Heart left ventricle (tissue), 16 donors: Measurements from ENCODE around the gene KCNE2. TPM values are rescaled to one million over a fixed set of nuclear protein-coding genes. Genes with fewer than 3 reads are reported as not detected.
"Not testable (repeated sequence)": the region's sequence is repeated elsewhere in the genome, so short reads cannot be mapped to it uniquely, and the experiment has no call there.

Experiments
- ATAC-seq, 4 donors: fragments of 200-7000 bp; cut with Tn5 transposase; one replicate each; pipeline ENCODE4 v1.9.1; 2020 to 2022; ENCODE audit warnings: moderate library complexity in 4 of 4, mild to moderate bottlenecking in 3 of 4, moderate number of reproducible peaks in 1 of 4
- DNase-seq, 5 donors: peaks; one replicate each; pipeline ENCODE4 v3.0.0-alpha.2; 2020
- H3K27ac ChIP-seq, 12 donors: fragments of 200-600 bp; sonication (generic) in 4 of 12; one replicate each; pipeline versions ENCODE4 v1.5.0 to v1.8.0; 2016 to 2022; ENCODE audit warnings: mild to moderate bottlenecking in 2 of 12
- H3K27me3 ChIP-seq, 9 donors: fragments of 200-600 bp; sonication (generic) in 2 of 9; one replicate each; pipeline versions ENCODE4 v1.5.1 to v1.8.0; 2016 to 2022; ENCODE audit warnings: mild to moderate bottlenecking in 3 of 9
- H3K36me3 ChIP-seq, 9 donors: fragments of 200-600 bp; sonication (generic) in 2 of 9; one replicate each; pipeline versions ENCODE4 v1.5.0 to v1.8.0; 2018 to 2022; ENCODE audit warnings: mild to moderate bottlenecking in 2 of 9
- H3K4me1 ChIP-seq, 12 donors: fragments of 200-600 bp; sonication (generic) in 4 of 12; one replicate each; pipeline versions ENCODE4 v1.5.0 to v1.8.0; 2016 to 2022; ENCODE audit warnings: mild to moderate bottlenecking in 3 of 12
- H3K4me3 ChIP-seq, 12 donors: fragments of 200-600 bp; sonication (generic) in 4 of 12; one replicate each; pipeline versions ENCODE4 v1.5.0 to v1.8.0; 2017 to 2022; ENCODE audit warnings: mild to moderate bottlenecking in 9 of 12, moderate library complexity in 4 of 12
- H3K9me3 ChIP-seq, 12 donors: fragments of 200-600 bp; sonication (generic) in 4 of 12; one replicate each; pipeline versions ENCODE4 v1.5.0 to v1.8.0; 2016 to 2022; ENCODE audit warnings: mild to moderate bottlenecking in 1 of 12
- CTCF ChIP-seq, 12 donors: fragments of 200-600 bp; sonication (generic) in 4 of 12; IDR thresholded peaks; one replicate each; pipeline versions ENCODE4 v1.5.0 to v1.8.0; 2018 to 2022; ENCODE audit warnings: antibody characterized with exemption in 12 of 12, mild to moderate bottlenecking in 5 of 12
- POLR2A ChIP-seq, 2 donors: fragments of 450-650 bp; IDR thresholded peaks; one replicate each; pipeline ENCODE4 v1.6.1; 2017; ENCODE audit warnings: antibody characterized with exemption in 2 of 2, mild to moderate bottlenecking in 2 of 2, moderate library complexity in 2 of 2
- WGBS, 4 donors: extraction: QIAGEN DNeasy Blood & Tissue Kit in 2 of 4; methylation state at CpG; one replicate each; pipeline versions ENCODE4 v1.1.5 to v1.1.7; 2013 to 2018; 5-methylcytosine and 5-hydroxymethylcytosine counted together
- intact Hi-C, 10 donors: fragments of 100-400 bp; cut with DNase I; formaldehyde crosslinking; loops; one replicate each; pipeline versions ENCODE4 v1.11.1 to v1.14.2; 2022
- polyA plus RNA-seq, 2 donors: library from polyadenylated mRNA; stranded (reverse); fragments of 200-250 nt; gene quantifications; one replicate each; pipeline ENCODE4 v1.2.3, GENCODE V29; 2013
- total RNA-seq, 9 donors: library from RNA; depleted of rRNA in 2 of 9; stranded (reverse); fragments of >200 nt in 2 of 9; fragmentation: NEBNext Ultra II Directional in 3 of 9; extraction: Animal tissue kit (Norgen Biotek cat#: 25700) in 3 of 9; gene quantifications; one replicate each; pipeline versions ENCODE4 v1.1.0 to v1.2.4, GENCODE V29; 2016 to 2023
- donor health status: ischemic (EF 13 %, LVEDD 7.1; RV severe dilation, severe dysfunction).
- donor health status: healthy with polysubstance abuse.
- donor health status: DM: no; HTN: yes; CAD: no.
- donor health status: DM: no; HTN: no; CAD: no.
- donor health status: ischemic (EF 25% LVEDD 6.9; RV normal size, moderate dysfunction).
- donor health status: ischemic (EF 25% LVEDD 5.7; RV mildly dilated, moderate dysfunction).
- donor health status: healthy.
- donor health status: DM: yes; HTN: yes; CAD: no.
- donor health status: ischemic (EF 35%, LVEDD 5.7; RV mildly dilated, moderate dysfunction).
- donor health status: nonischemic (EF 11% LVEDD 7.7; RV severe dilation, severe dysfunction).
- donor health status: DM: yes; HTN: yes; CAD: no.
- donor health status: PGD.
- donor health status: ischemic (EF 29% LVEDD 5.4; RV normal size, mild dysfunction).
- donor health status: nonischemic (EF 23%, LVEDD 6.1; RV moderate dilation, normal function).

Gene KCNE2
- total and polyA plus RNA-seq, 11 donors, result 0.07 TPM; not detected in 10

GRCh38 chr21:34365809-34366208 is 2.0 kb downstream of the KCNE2 start:
- WGBS, 4 donors, result 60 to 72% (median 68%) methylated on average over 6 of the region's 6 CpGs
- Histone ChIP-seq H3K36me3 (no peaks in the 10 kb centered on the region), H3K27me3 (peaks cover 0 to 6% (median 0%) of the 10 kb centered on the region in 9 donors), H3K27ac (no peak overlapping the region), H3K4me3 (no peak overlapping the region), H3K4me1 (peaks cover 0 to 9% (median 0%) of the 10 kb centered on the region in 12 donors), H3K9me3 (no peaks in the 10 kb centered on the region)
- intact Hi-C loops, result no loop called here
- ATAC-seq (no peak), DNase-seq (no peak)
- TF ChIP-seq CTCF (IDR thresholded peaks at IDR 0.05), result no peak
- TF ChIP-seq POLR2A (IDR thresholded peaks at IDR 0.05), result no peak

GRCh38 chr21:34367320-34367935 is 3.6 kb downstream of the KCNE2 start:
- DNase-seq, result peak in 1 of 5 donors; percentile 20
- Histone ChIP-seq H3K4me3 (no peak overlapping the region), H3K4me1 (no peaks in the 10 kb centered on the region), H3K27ac (no peak overlapping the region), H3K36me3 (no peaks in the 10 kb centered on the region), H3K9me3 (no peaks in the 10 kb centered on the region), H3K27me3 (no peaks in the 10 kb centered on the region)
- 64 to 72% (median 72%) methylated on average over 3 of the region's 3 CpGs for WGBS, 4 donors
- ATAC-seq, result peak in 3 of 4 donors; percentile 57 to 73 (median 58)
- no peak for TF ChIP-seq POLR2A (IDR thresholded peaks at IDR 0.05)
- TF ChIP-seq CTCF (IDR thresholded peaks at IDR 0.05), result peak; percentile 41 to 74 (median 58)
- intact Hi-C loops, result no loop called here

GRCh38 chr21:34369741-34370140 is 5.9 kb downstream of the KCNE2 start:
- no peak overlapping the region for H3K4me3 ChIP-seq
- H3K27me3 ChIP-seq, result no peaks in the 10 kb centered on the region
- no peak for TF ChIP-seq POLR2A (IDR thresholded peaks at IDR 0.05)
- no peak for TF ChIP-seq CTCF (IDR thresholded peaks at IDR 0.05)
- ATAC-seq, result no peak
- no peak overlapping the region for H3K27ac ChIP-seq
- no peaks in the 10 kb centered on the region for H3K36me3 ChIP-seq
- DNase-seq, result no peak
- H3K4me1 ChIP-seq, result no peaks in the 10 kb centered on the region
- H3K9me3 ChIP-seq, result no peaks in the 10 kb centered on the region
- intact Hi-C loops, result no loop called here
- 41 to 57% (median 52%) methylated on average over 1 of the region's 1 CpG for WGBS, 4 donors

GRCh38 chr21:34372321-34372720 is 8.5 kb downstream of the KCNE2 start:
- TF ChIP-seq CTCF (IDR thresholded peaks at IDR 0.05) (no peak), POLR2A (IDR thresholded peaks at IDR 0.05) (no peak)
- WGBS, 4 donors, result 88 to 97% (median 94%) methylated on average over 5 of the region's 5 CpGs
- Histone ChIP-seq H3K36me3 (no peaks in the 10 kb centered on the region), H3K27me3 (no peaks in the 10 kb centered on the region), H3K4me3 (no peak overlapping the region), H3K4me1 (no peaks in the 10 kb centered on the region), H3K27ac (no peak overlapping the region), H3K9me3 (no peaks in the 10 kb centered on the region)
- ATAC-seq (no peak), DNase-seq (peak in 1 of 5 donors; percentile 2)
- intact Hi-C loops, result no loop called here

- H3K4me1 ChIP-seq, H3K9me3 ChIP-seq, H3K4me3 ChIP-seq, H3K36me3 ChIP-seq, H3K27ac ChIP-seq, H3K27me3 ChIP-seq, DNase-seq, intact Hi-C loops: not testable (repeated sequence)
- no CpG with 5 or more reads among the region's 8 CpGs for WGBS, 4 donors
- peak in 3 of 4 donors; percentile 17 to 52 (median 38) for ATAC-seq
Measured at GRCh38 chr21:34374462-34374861, 10.7 kb downstream of the KCNE2 start.

GRCh38 chr21:34374940-34375618 is 11.3 kb downstream of the KCNE2 start, which contains the start of gene SMIM11:
SMIM11 (plus strand) TSS chr21:34375507; CDS start chr21:34379505, 3,998 bp downstream.
- H3K4me3 ChIP-seq, DNase-seq, H3K27me3 ChIP-seq, H3K9me3 ChIP-seq, H3K36me3 ChIP-seq, H3K4me1 ChIP-seq, intact Hi-C loops, H3K27ac ChIP-seq: not testable (repeated sequence)
- ATAC-seq, result peak; percentile 94 to 98 (median 97)
- no CpG with 5 or more reads among the region's 49 CpGs for WGBS, 4 donors

GRCh38 chr21:34375619-34375972 is 11.8 kb downstream of the KCNE2 start:
- H3K9me3 ChIP-seq, H3K4me1 ChIP-seq, H3K36me3 ChIP-seq, H3K27me3 ChIP-seq, H3K4me3 ChIP-seq, H3K27ac ChIP-seq, DNase-seq, intact Hi-C loops: not testable (repeated sequence)
- WGBS, 4 donors, result no CpG with 5 or more reads among the region's 33 CpGs
- peak; percentile 47 to 75 (median 69) for ATAC-seq
